ENCODE data around the gene TMA7.
"Not testable (repeated sequence)": the region's sequence is repeated elsewhere in the genome, so short reads cannot be mapped to it uniquely, and the experiment has no call there.

TMA7 gene

DNA sequence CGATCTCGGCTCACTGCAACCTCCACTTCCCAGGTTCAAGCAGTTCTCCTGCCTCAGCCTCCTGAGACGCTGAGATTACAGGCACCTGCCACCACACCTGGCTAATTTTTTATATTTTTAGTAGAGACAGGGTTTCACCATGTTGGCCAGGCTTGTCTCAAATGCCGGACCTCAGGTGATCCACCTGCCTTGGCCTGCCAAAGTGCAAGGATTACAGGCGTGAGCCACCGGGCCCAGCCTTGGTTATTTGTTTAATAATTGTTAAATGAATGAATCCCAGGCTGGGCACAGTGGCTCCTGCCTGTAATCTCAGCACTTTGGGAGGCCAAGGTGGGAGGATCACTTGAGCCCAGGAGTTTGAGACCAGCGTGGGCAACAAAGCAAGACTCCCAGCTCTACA, 21.7 kb downstream of the TMA7 start:
- in situ Hi-C loops (cut with MboI; ENCODE audit: low pct_unique_long_range_greater_than_20kb, low sequenced_read_pairs); DNase-seq: not testable (repeated sequence)

DNA sequence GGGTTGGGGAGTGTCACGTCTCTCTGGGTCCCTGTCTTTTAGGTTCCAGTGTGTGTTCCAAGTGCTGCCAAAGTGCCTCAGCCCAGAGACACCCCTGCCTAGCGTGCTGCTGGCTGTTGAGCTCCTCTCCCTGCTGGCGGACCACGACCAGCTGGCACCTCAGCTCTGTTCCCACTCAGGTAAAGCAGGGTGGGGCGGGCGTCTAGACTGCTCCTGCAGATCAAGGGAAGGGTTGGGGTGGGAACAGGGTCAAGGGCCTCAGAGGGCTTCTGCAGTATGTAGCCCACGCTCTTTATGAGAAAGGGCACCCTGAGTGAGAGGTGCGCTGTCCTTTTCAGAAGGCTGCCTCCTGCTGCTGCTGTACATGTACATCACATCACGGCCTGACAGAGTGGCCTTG, 23.6 kb downstream of the TMA7 start:
- in situ Hi-C loops (cut with MboI; ENCODE audit: low pct_unique_long_range_greater_than_20kb, low sequenced_read_pairs) = no loop called here
- no peak for DNase-seq

DNA sequence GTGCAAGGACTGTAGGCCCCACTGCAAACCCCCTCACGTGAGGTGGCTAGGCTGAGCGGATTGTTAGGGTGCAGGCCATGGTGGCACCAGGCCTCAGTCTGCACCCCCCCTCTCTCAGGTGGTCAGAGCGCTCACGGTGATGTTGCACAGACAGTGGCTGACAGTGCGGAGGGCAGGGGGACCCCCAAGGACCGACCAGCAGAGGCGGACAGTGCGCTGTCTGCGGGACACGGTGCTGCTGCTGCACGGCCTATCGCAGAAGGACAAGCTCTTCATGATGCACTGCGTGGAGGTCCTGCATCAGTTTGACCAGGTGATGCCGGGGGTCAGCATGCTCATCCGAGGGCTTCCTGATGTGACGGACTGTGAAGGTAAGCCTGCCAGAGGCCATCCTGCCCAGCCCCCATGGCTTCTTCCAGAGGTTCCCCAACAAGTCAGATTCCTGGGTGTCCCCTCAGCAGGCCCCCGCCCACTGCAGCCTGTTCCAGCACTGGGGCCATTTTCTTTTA, 24.7 kb downstream of the TMA7 start:
- in situ Hi-C loops (cut with MboI; ENCODE audit: low pct_unique_long_range_greater_than_20kb, low sequenced_read_pairs) = no loop called here
- DNase-seq = no peak

DNA sequence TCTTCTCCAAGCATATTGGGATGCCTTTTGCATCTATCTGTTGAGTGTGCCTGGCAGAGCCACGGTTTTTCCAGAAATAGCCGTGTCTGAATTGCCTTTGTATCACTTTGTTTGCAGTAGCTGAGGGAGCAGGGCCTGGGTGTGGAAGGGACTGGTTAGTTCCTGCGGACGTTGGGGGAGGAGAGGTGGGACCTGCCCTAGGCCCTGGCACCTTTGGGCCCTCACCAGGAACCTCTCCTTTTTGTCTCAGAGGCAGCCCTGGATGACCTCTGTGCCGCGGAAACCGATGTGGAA, 25.1 kb downstream of the TMA7 start:
- in situ Hi-C loops (cut with MboI; ENCODE audit: low pct_unique_long_range_greater_than_20kb, low sequenced_read_pairs) = no loop called here
- DNase-seq = no peak

GRCh38 chr3:48465531-48466378, 25.7 kb downstream of the TMA7 start:
- DNase-seq = peak; percentile 65
- in situ Hi-C loops (cut with MboI; ENCODE audit: low pct_unique_long_range_greater_than_20kb, low sequenced_read_pairs) = no loop called here

GRCh38 chr3:48466386-48467109, 26.5 kb downstream of the TMA7 start:
- in situ Hi-C loops (cut with MboI; ENCODE audit: low pct_unique_long_range_greater_than_20kb, low sequenced_read_pairs) = no loop called here
- no peak for DNase-seq

GRCh38 chr3:48467110-48467454, 27.0 kb downstream of the TMA7 start:
- in situ Hi-C loops (cut with MboI; ENCODE audit: low pct_unique_long_range_greater_than_20kb, low sequenced_read_pairs) = no loop called here
- no peak for DNase-seq

DNA sequence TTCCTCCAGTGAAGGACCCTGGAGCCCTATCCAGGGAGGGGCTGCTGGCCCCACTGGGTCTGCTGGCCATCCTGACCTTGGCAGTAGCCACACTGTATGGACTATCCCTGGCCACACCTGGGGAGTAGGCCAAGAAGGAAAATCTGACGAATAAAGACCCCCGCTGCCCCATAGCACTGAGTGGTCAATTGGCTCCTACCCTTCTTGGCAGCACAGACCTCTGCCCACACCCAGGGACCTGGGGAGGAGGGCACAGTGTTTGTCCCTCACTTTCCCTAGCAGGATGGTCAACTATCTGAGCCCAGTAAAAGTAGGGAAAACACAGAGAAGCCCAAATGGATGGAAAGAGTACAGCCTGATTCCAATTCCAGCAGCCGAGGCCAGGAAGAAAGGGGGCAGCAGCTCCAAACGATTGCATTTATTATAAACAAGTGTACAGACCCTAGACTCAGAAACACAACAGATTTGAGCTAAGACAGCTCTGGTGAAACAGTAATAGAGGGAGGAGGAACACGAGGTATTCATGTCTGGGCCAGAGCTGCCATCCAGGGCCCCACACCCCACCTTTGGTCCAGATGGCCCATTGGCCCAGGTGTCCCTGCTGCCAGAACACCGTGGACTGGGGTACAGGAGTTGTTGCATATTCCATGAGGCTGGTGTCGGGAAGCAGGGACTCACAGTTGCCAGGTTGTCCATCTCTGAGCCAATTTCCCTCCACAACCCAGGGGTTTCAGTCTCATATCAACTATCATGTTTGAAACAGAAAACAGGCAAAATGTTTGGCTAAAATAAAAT, 27.6 kb downstream of the TMA7 start:
- in situ Hi-C loops (cut with MboI; ENCODE audit: low pct_unique_long_range_greater_than_20kb, low sequenced_read_pairs) = no loop called here
- no peak for DNase-seq

GRCh38 chr3:48468329-48468731, 28.3 kb downstream of the TMA7 start:
- no peak for DNase-seq
- in situ Hi-C loops (cut with MboI; ENCODE audit: low pct_unique_long_range_greater_than_20kb, low sequenced_read_pairs) = no loop called here

DNA sequence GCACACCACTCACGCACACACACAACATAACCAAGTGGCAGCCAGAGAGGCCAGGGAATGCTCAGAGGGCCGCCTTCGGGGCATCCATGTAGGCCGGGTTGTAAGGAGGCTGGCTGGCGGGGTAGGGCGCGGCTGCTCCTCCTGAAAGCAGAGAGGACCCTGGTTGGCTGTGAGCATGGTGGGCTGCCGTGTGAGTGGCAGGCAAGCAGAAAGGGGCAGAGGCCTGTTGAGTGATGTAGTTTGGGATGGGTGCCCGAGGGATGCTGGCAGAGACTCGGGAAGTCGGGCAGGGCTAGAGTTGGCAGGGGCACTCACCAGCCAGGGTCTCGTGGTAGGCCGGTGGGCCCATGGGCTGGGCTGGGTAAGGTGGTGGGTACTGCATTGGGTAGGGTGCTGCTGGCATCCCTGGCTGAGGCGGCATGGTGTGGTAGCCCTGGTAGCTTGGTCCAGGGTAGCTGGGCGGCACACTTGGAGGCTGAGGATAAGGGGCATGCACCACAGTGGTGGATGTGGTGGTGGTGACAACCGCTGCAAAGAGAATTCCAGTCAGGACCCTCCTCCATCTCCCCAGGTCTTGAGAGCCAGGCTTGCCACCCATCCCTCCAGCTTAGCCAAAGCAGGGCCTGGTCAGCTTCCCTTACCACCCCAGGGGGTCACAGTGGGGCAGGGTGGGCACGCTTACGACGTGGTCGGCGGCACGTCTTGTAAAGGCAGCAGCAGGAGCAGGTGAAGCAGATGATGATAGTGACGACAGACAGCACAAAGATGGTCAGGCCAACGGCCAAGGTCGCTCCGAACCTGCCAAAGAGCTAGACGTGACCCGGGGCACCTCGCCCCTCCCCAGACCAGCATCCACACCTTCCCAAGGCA, 29.2 kb downstream of the TMA7 start:
- in situ Hi-C loops (cut with MboI; ENCODE audit: low pct_unique_long_range_greater_than_20kb, low sequenced_read_pairs) = no loop called here
- no peak for DNase-seq

DNA sequence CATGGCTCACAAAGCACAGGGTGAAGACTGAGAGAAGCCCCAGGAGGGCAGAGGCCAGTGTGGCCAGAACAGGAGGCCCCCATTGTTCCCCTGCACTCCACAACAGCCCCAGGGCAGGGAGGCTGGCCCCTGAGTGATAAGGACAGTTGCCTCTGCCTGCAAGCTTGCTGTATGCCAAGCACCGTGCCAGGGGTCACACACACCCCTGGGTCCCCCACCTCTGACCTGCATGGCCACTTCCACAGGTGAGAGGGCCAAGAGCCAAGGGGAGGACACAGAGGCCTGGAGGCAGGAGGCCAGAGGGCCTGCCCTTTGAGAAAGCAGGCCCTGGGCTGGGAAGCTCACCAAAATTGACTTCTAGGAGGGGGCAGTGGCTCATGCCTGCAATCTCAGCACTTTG, 30.2 kb downstream of the TMA7 start:
- DNase-seq = no peak
- in situ Hi-C loops (cut with MboI; ENCODE audit: low pct_unique_long_range_greater_than_20kb, low sequenced_read_pairs) = no loop called here

DNA sequence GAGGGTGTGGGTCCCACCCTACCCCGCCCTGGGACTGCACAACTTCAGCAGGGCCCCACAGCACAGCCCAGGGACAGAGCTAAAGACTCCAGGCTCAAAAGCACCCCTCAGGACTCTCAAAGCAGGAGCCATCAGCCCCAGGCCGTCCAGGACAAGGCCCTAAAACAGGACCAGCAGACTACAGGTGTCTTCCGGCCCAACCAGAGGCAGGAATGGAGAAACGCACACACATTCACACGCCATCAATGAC, 32.5 kb downstream of the TMA7 start:
- no peak for DNase-seq
- in situ Hi-C loops (cut with MboI; ENCODE audit: low pct_unique_long_range_greater_than_20kb, low sequenced_read_pairs) = no loop called here

DNA sequence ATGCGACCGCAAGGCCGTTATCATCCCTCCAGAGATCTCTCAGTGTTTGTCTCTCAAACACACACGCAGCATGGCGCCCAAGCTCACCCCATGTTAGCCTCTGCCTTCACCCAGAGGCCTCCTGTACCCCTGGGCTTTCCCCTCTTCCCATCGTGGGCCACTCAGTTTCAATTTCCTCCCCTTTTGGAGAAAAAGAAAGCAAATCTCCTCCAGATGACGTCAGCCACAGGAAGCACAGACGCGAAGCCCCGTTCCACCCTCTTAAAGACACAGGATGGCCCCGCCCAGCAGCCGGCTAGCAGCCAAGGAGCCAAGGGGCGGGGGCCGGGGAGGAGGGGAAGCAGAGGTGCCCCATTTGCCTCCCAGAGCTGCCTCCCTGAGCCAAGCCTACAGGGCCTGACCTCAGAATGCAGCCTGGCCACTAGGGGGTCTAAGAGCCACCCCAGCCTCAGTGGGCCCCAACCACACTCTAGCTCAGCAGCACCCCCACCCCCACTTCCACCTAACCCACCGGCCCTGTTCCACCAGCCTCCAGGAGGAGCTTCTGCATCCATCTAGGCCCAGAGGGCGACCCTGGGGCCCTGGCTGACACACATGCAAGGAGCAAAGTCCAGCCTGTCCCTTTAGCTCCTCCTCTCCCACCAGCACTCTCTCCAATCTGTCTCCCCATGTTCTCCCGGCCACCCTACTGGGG, 33.0 kb downstream of the TMA7 start:
- in situ Hi-C loops (cut with MboI; ENCODE audit: low pct_unique_long_range_greater_than_20kb, low sequenced_read_pairs) = no loop called here
- DNase-seq = peak; percentile 96

DNA sequence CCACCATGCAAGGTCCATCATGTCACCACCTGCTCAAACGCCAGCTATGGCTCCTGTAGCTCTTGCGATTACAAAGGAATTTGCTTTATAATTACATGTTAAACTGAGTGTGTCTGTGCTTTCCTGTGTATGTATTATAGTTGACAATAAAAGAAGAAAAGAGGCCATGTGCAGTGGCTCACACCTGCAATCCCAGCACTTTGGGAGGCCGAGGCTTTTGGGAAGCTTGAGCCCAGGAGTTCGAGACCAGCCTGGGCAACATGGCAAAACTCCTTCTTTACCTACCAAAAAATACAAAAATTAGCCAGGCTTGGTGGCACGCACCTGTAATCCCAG, 33.5 kb downstream of the TMA7 start:
- in situ Hi-C loops (cut with MboI; ENCODE audit: low pct_unique_long_range_greater_than_20kb, low sequenced_read_pairs) = no loop called here
- no peak for DNase-seq

DNA sequence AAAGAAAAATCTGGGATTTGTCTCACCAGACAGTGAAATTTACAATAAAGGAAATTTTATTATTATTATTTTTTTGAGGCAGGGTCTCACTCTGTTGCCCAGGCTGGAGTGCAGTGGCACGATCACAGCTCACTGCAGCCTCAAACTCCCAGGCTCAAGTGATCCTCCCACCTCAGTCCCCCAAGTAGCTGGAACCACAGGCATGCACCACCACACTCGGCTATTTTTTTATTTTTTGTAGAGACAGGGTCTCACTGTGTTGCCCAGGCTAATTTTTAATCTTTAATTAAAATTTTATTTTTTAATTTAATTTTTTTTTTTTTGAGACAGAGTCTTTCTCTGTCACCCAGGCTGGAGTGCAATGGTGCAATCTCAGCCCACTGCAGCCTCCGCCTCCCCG, 34.0 kb downstream of the TMA7 start:
- DNase-seq; in situ Hi-C loops (cut with MboI; ENCODE audit: low pct_unique_long_range_greater_than_20kb, low sequenced_read_pairs): not testable (repeated sequence)

DNA sequence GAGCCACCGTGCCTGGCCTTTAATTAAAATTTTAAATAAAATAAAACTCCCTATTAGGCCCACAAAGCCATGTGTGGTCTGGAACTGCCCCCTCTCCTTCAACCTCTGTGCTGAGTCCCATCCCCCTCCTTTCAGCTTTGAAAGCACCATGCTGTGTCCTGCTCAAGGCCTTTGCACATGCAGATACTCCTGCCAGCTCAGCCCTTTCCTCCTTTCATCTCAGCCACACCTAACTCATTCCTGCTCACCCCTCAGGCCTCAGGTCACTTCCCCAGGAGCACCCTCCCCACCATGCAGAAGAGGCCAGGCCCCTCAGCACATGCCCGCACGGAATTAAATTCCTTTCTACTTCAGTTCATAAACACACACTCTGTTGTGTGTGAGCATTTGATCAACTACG, 34.6 kb downstream of the TMA7 start:
- DNase-seq = no peak
- in situ Hi-C loops (cut with MboI; ENCODE audit: low pct_unique_long_range_greater_than_20kb, low sequenced_read_pairs) = no loop called here

DNA sequence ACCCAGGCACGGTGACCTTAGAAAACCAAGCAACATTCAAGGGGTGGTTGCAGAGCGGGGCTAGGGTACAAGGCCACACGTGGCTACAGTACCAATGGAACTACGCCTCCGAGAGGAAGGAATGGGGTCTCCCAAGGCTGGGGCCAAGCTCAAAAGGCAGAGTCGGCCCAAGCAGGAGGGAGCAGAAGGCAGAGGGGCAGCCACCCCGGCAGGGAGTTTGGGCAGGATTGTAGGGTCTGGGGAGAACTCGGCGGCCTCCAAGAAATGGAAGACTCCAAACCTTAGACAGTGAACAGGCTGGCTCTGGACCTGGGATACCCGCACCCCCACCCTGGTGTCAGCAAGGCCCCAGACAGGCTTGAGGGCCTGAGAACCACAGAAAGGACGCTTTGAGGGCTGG, 35.1 kb downstream of the TMA7 start:
- DNase-seq = no peak
- in situ Hi-C loops (cut with MboI; ENCODE audit: low pct_unique_long_range_greater_than_20kb, low sequenced_read_pairs) = no loop called here

DNA sequence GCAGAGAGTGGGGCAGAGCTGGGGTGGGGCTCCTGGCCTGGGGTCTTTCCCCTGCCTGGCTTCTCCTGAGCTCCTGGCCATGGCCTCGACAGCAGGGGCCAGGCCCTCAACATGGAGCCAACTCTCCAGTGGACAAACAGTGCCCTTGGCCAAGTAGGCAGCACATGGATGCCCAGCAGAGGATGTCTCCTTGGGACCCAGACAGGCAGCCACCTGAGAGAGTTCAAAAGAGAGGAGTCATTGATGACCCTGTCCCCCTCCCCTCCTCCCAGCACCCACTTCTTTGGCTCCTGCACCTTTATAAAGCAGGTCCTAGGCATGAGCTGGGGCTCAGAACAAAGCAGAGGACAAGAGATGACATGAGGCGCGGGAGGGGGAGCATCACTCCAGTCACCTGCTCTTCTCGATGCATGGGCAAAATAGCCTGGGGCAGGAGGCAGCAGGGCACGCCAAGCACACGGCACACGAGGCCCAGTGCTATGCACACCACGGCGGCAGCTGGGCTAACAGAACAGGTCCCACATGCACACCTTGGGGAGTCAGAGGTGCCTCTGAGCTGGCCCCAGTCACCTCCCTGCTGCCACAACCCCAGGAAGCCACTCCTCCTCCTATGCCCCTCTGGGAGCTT, 36.5 kb downstream of the TMA7 start:
- in situ Hi-C loops (cut with MboI; ENCODE audit: low pct_unique_long_range_greater_than_20kb, low sequenced_read_pairs) = no loop called here
- DNase-seq = no peak

All from KBM-7 (cell line).